Renal pelvis (tissue), 4 donors: ENCODE data around the gene MRFAP1L1. TPM values are rescaled to one million over a fixed set of nuclear protein-coding genes. Genes with fewer than 3 reads are reported as not detected.
"Not testable (repeated sequence)": the region's sequence is repeated elsewhere in the genome, so short reads cannot be mapped to it uniquely, and the experiment has no call there.

Experiments
- DNase-seq: peaks from one replicate; pipeline ENCODE4 v3.0.0-alpha.2; 2013
- polyA plus RNA-seq, 3 donors: library from polyadenylated mRNA; unstranded; fragments of 120-200 nt; gene quantifications; one replicate each; pipeline ENCODE4 v1.2.1, GENCODE V29; 2013; ENCODE audit not compliant: insufficient read length in 3 of 3

Gene MRFAP1L1
- polyA plus RNA-seq, 3 donors, result 109 to 137 (median 118) TPM

DNA sequence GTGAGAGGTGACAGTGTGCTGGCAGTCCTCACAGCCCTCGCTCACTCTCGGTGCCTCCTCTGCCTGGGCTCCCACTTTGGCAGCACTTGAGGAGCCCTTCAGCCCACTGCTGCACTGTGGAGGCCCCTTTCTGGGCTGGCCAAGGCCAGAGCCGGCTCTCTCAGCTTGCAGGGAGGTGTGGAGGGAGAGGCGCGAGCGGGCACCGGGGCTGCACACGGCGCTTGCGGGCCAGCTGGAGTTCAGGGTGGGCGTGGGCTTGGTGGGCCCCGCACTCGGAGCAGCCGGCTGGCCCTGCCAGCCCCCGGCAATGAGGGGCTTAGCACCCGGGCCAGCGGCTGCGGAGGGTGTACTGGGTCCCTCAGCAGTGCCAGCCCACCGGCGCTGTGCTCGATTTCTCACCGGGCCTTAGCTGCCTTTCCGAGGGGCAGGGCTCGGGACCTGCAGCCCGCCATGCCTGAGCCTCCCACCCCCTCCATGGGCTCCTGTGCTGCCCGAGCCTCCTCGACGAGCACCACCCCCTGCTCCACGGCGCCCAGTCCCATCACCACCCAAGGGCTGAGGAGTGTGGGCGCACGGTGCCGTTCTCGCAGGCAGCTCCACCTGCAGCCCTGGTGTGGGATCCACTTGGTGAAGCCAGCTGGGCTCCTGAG is 37.0 kb downstream of the MRFAP1L1 start:
- not testable (repeated sequence) for DNase-seq

DNA sequence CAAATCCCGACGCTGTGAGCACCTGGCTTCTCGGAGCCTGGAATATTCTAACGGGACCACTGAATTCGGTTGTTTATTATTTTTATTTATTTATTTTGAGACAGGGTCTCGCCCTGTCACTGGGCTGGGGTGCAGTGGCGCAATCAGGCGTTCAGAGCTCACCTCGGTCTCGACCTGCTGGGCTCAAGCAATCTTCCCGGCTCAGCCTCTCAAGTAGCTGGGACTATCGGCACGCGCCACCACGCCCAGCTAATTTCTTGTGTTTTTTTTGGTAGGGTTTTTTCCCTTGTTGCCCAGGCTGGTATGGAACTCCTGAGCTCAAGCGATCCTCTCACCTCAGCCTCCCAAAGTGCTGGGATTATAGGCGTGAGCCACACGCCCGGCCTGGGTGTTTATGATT is 37.5 kb downstream of the MRFAP1L1 start:
- DNase-seq, result no peak

DNA sequence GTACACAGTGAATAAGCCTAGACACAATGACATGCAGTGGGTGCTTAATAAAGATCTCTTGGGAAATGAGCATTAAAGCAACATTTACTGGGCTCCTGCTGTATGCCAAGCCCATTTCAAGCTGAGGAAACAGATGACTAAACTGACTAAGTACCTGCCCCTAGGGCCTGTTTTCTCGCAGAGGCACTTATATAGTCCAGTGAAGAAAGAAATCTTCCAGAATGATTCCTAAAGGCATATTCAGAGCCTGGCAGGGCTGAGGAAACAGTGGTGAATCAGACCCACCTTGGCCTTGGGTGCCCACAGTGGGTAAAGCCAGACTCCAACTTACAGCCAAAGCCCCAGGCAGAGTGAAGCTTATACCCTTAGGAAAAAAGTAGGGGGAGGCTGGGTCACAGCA is 38.0 kb downstream of the MRFAP1L1 start:
- DNase-seq, result no peak

DNA sequence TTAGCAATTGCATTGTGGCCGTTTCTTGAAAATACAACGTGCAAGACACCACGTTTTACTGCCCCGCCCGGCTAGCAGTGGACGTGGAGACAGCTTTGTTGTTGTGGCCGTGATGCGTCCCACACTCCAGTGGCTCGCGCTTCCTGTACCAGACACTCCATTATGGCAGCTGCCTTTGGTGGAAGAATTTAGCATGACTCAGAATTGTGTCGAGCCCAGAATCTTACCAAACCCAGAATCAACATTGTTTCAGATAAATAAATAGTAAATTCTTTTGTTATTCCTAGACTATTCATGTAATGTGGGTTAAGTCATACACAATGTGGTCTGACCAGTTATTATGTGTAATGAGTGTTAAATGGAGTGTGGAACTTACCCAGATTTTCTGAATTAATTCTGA is 41.3 kb downstream of the MRFAP1L1 start:
- no peak for DNase-seq

DNA sequence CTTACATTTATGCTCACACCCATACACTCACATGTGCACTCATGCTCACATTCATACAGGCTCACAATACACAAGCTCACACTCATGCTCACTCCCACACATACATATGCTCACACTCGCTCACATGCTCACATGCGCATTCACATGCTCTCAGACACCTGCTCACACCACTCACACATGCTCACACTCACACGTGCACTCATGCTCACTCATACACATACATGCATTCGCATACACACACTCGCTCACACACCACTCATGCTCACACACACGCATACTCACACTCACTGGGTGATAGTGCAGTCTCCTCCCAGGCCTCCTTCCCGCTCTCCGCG is 44.4 kb downstream of the MRFAP1L1 start:
- DNase-seq, result no peak

DNA sequence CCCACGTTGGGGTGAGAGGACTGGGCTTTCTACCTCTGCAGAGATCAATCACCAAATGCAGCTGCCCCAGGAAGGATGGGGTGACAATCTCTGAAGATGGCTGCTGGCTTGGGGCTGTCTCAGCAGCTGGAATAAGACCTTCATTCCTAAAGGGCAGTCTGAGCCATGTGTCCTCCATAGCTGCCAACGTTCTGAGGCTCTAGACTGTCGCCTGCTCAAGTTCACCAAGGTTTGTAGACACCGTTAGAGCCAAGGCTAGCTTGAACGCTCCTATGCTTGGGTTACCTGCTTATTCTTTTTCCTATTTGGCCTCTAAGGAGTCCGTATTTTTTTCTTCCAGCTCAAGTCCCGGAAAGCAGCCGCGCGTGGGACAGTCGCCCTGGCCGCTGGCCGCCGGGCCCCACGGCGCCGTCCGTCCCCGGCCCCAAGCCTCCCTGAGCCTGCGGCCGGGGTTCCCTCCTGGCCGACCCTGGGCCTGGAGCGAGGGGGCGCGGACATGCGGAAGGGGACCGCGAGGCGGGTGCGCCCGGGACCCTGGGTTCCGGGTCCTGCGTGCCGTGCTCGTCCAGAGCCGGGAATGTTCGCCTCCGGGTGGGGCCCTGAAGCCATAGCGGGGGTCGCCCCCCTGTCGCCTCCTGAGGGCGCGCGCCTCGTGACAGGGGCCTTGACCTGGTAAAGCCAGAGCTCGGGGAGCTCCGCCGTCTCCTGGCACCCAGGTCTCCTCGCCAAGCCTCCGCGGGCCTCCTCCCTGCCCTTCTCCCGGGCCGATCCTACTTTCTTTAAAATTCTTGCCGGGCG is 45.9 kb downstream of the MRFAP1L1 start:
- no peak for DNase-seq

DNA sequence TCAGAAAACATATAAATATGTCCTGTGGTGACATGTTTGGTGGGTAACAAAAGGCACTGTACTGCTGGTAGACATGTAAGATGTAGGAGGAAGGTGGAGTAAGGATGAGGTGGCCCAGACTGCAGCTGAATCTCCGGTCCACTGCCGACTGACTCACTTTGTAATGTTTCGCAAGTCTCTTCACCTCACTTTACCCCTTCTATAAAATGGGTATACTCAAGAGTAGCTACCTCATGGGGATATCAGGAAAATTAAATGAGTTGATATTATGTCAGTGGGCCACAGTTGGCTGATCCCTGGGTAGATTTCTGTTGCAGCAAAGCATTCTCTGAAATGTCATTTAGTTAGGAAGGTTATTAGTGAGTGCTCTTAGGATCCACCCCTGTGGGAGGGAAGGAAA is 47.1 kb downstream of the MRFAP1L1 start:
- no peak for DNase-seq

DNA sequence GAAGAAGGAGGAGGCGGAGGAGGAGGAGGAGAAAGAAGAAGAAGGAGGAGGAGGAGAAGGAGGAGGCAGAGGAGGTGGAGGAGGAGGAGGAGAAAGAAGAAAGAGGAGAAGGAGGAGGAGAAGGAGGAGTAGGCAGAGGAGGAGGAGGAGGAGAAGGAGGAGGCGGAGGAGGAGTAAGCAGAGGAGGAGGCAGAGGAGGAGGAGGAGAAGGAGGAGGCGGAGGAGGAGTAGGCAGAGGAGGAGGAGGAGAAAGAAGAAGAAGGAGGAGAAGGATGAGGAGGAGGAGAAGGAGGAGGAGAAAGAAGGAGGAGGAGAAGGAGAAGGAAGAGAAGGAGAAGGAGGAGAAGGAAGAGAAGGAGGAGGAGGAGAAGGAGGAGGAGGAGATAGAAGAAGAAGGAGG is 49.2 kb downstream of the MRFAP1L1 start:
- no peak for DNase-seq

DNA sequence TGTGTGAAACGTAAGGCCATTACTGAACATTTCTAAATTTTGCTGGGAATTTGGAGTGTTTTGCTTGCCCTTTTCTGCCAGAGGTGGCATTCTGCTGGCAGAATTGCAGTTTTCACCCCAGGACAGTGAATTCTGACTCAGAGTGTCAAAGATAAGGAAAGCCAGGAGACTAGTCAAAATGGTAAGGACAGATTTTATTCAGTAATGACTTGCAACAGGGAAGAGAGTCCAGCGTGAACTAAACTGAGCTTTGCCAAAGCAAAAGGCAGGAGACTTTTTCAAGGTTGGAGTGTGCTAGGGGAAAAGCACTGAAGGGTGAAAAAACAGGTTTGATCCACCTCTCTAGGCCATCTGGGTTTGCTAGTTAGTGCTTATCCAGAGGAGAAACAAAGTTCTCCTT is 49.8 kb downstream of the MRFAP1L1 start:
- DNase-seq, result no peak

DNA sequence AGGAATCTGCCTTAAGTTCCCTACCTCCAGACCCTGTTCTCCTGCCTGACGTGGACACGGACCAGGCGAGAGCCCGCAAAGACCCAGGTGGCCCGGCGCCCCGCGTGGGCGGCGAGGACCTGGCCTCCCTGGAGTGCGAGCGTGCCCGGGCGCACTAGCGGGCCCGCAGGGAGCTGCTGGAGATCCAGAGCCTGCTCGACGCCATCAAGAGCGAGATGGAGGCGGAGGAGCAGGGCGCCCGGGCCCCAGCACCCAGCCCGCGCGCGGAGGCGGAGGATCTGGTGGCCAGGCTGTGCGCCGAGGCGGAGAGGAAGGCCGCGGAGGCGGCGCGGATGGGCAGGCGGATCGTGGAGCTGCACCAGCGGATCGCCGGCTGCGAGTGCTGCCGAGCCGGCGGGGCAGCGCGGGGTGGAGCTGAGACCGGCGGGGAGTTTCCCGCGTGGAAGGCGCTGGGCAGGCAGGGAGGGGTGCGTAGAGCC is 51.0 kb downstream of the MRFAP1L1 start:
- no peak for DNase-seq

DNA sequence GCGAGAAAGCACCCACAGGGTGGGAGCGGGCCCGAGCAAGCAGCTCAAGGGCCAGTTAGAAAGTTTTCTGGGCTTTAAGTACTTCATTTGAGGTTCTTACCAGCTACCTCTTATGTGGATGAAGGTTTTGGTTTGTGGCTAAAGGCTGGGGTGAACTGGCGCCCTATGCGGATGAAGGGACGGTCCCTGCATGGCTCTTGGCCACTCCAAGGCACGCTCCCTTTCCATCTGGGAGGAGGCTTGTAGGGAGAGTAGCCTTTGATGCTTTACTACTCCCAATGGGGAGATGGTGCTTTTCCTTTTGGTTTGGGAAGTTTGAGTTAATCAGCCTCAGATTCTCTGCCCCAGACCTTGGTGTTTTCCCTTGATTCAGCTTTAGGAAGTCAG is 51.5 kb downstream of the MRFAP1L1 start:
- DNase-seq, result no peak

Other genes with a start within 250 kb of the MRFAP1L1 start
- gene PPP2R2C, start 237.3 kb downstream of the MRFAP1L1 start, polyA plus RNA-seq, result under 1 TPM; 0.36 to 0.51 (median 0.41) TPM
- 10 to 100 TPM; 17.1 to 20.5 (median 18.0) TPM for gene MAN2B2, start 134.7 kb downstream of the MRFAP1L1 start, polyA plus RNA-seq
- 100 to 1,000 TPM; 373 to 464 (median 404) TPM for gene MRFAP1, start 69.2 kb downstream of the MRFAP1L1 start, polyA plus RNA-seq
- 10 to 100 TPM in 2 of 3 donors, 1 to 10 TPM in 1; 9.4 to 17.4 (median 12.7) TPM for gene S100P, start 16.0 kb downstream of the MRFAP1L1 start, polyA plus RNA-seq
- 10 to 100 TPM; 10.3 to 13.7 (median 13.3) TPM for gene BLOC1S4, start 6.3 kb upstream of the MRFAP1L1 start, polyA plus RNA-seq
- 10 to 100 TPM; 37.2 to 44.9 (median 38.1) TPM for gene KIAA0232, start 72.9 kb upstream of the MRFAP1L1 start, polyA plus RNA-seq
- gene TBC1D14, start 200.0 kb upstream of the MRFAP1L1 start, polyA plus RNA-seq, result 10 to 100 TPM; 61.3 to 68.0 (median 67.4) TPM